WI38 (cell line): ENCODE measurements around the gene NUTM2A.
"Not testable (repeated sequence)": the region's sequence is repeated elsewhere in the genome, so short reads cannot be mapped to it uniquely, and the experiment has no call there.

Experiments used
- H3K4me3 ChIP-seq: 2 replicates; pipeline ENCODE4 v1.5.1; 2011; ENCODE audit warnings: low read depth, mild to moderate bottlenecking, control low read depth, low read length

NUTM2A gene

GRCh38 chr10:87225148-87225547 lies at the start of gene NUTM2A:
NUTM2A (plus strand) TSS chr10:87225448; CDS start chr10:87225831, 383 bp downstream.
- not testable (repeated sequence) for H3K4me3 ChIP-seq

- not testable (repeated sequence) for H3K4me3 ChIP-seq
Observed at GRCh38 chr10:87177587-87177986, 47.7 kb upstream of the NUTM2A start.

DNA sequence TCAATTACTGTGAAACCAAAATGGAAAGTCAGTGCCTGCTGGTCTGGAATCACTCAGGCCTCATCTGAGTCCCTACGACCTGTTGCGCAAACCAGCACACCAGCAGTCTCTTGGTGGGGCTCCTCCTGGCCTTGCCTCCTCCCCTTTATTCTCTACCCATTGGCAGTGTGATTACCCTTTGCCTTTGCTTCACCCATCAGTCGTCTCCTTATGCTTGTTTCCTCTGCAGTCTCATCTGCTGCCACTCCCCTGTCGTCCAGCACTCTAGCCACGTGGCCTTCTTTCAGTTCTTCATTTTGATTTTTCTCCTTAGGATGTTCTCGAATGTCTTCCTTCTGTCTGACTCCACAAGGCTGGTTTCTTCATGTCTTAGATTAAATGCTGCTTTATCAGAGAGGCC lies 40.8 kb upstream of the NUTM2A start:
- H3K4me3 ChIP-seq: not testable (repeated sequence)

DNA sequence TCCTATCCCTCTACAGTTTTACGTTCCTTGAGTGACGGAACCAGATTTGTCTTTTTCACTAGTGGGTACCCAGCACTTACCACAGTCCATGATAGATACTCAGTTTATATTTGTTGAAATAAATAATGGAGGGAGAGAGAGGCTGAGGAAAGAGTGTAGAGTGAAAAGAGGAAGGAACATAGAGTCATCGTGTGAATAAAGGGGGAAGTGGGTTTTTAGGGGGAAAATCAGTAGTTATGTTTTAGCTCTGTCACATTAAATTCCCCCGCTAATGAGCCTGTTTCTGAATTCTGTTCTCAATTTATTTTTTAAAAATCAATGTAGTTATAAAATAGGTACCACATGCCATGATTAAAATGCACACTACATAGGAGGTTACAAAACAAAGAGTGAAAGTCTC lies 39.2 kb upstream of the NUTM2A start:
- H3K4me3 ChIP-seq: not testable (repeated sequence)

GRCh38 chr10:87187573-87187972 lies 37.7 kb upstream of the NUTM2A start:
- H3K4me3 ChIP-seq: not testable (repeated sequence)

- H3K4me3 ChIP-seq: not testable (repeated sequence)
Observed at GRCh38 chr10:87191841-87192240, 33.4 kb upstream of the NUTM2A start.

DNA sequence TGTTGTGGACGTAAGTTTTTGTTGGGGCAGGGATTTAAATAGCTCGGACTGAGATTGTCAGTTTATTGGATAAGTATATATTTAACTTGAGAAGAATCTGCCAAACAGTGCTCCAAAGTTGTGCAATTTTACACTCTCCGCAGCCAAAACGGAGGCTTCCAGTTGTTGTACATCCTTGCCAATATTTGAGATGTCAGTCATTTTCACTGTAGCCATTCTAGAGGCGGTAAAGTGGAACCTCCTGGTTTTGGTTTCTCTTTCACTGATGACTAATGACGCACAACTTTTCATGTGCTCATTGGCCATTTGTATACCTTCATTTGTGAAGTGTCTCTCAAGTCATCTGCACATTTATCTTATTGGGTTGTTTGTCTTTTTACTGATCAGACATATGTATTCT lies 24.3 kb upstream of the NUTM2A start:
- H3K4me3 ChIP-seq: not testable (repeated sequence)

- H3K4me3 ChIP-seq: not testable (repeated sequence)
Observed at GRCh38 chr10:87204801-87205200, 20.4 kb upstream of the NUTM2A start.

- not testable (repeated sequence) for H3K4me3 ChIP-seq
Observed at GRCh38 chr10:87206922-87207321, 18.3 kb upstream of the NUTM2A start.

GRCh38 chr10:87210309-87210708 lies 14.9 kb upstream of the NUTM2A start:
- H3K4me3 ChIP-seq: not testable (repeated sequence)

DNA sequence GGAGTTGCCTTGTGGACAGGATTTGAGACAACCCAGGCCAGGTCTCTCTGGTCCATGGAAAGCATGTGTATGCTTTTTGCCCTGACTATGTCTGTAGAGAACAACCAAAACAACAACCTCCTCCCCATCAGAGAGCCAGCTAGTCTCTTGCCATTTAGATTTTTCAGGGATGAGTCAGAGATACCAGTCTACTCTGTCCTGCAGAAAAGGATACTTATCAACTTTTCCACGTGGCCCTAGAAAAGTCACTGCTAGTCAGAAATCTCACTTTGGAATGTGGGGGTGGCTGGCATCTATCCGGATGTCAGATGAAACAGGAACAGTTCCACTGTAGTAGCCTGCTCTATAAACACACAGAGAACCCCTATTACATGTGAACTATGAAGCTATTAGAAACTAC lies 13.4 kb upstream of the NUTM2A start:
- H3K4me3 ChIP-seq: not testable (repeated sequence)

DNA sequence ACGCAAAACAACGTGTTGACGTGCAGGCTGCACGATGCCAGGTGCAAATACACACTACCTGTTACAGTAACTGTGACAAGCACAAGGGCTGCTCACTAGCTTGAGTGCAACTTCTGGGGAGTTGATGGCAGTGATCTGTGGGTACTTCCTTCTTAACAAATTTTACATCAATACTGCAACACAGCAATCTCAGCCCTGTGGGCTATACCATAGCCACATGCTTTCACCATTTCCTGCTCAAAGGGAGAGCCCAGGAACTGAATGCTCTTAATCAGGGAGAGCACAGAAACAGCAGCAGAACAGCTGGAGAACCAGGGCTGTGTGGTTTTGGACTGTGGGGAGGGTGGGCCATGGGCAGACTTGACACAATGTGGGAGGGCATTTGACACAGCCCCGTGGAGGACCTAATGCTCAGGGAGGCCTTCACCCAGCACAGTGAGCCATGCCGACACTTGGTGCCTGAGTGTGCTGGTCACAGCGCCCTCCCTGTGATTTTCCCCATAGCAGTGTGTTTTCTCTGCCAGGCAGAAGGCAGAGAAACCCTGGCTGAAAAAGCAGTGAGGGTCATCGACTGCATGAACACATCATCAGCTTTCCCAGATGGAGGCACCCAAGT lies 12.0 kb upstream of the NUTM2A start:
- not testable (repeated sequence) for H3K4me3 ChIP-seq

DNA sequence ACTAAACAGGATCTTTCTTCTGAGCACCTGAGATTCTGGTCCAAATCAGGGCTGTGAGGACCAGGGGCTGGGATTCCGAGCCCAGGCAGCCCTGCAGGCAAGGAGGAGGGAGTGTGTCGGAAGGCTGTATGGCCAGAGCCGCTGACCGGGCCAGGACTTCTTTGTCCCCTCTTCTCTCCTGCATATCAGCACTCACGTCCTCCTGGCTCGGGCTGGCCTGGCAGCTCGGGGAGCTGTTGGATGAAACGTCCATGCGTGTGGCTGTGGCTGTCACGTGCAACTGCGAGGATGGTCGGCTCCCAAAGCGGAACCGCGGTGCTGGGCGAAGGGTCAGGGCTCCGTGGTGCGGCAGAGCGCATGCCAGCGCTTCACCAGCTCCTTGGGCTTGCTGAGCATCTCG lies 11.4 kb upstream of the NUTM2A start:
- not testable (repeated sequence) for H3K4me3 ChIP-seq

GRCh38 chr10:87216120-87216519 lies 9.1 kb upstream of the NUTM2A start:
- not testable (repeated sequence) for H3K4me3 ChIP-seq

DNA sequence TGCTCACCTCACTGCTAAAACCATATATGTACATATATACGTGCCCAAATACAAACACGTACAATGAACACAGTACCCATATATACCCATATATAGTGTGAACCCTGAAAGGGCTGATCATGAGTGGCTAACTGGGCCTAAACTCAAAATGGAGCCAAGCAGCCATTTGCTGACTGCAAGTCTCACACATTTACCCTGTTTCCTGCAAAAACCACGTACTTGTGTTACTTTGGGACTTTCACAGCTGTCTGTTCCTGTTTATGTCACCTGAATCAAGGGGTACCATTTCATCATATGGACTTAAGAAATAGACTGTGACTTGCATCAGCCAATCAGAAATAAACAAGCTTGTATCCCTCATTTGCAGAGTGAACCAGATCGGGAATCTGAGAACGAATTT lies 5.9 kb upstream of the NUTM2A start:
- not testable (repeated sequence) for H3K4me3 ChIP-seq

GRCh38 chr10:87222789-87223188 lies 2.5 kb upstream of the NUTM2A start:
- not testable (repeated sequence) for H3K4me3 ChIP-seq

- not testable (repeated sequence) for H3K4me3 ChIP-seq
Observed at GRCh38 chr10:87228247-87228646, 3.0 kb downstream of the NUTM2A start.

DNA sequence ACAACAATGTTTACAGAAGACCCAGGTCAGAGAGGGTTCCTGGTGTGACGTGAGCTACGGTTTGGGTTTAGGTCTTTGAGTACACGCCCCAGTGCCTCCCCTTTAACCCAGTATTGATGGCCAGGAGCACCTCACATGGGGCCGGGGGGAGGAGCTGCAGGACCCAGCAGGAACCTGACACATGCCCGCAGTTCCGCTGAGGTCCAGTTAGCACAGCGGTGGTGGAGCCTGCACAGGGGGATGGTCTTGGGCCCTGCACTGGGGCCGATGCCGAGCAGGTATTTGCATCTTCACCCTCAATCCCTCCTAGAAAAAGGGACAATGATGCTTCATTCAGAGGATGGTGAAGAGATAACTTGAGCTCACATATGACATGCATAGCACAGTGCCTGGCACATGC lies 4.0 kb downstream of the NUTM2A start:
- H3K4me3 ChIP-seq: not testable (repeated sequence)

- not testable (repeated sequence) for H3K4me3 ChIP-seq
Observed at GRCh38 chr10:87234854-87235253, 9.6 kb downstream of the NUTM2A start.

- H3K4me3 ChIP-seq: not testable (repeated sequence)
Observed at GRCh38 chr10:87237244-87237643, 12.0 kb downstream of the NUTM2A start.

- H3K4me3 ChIP-seq: not testable (repeated sequence)
Observed at GRCh38 chr10:87239346-87239808, 14.1 kb downstream of the NUTM2A start.

- not testable (repeated sequence) for H3K4me3 ChIP-seq
Observed at GRCh38 chr10:87242192-87242591, 16.9 kb downstream of the NUTM2A start.

DNA sequence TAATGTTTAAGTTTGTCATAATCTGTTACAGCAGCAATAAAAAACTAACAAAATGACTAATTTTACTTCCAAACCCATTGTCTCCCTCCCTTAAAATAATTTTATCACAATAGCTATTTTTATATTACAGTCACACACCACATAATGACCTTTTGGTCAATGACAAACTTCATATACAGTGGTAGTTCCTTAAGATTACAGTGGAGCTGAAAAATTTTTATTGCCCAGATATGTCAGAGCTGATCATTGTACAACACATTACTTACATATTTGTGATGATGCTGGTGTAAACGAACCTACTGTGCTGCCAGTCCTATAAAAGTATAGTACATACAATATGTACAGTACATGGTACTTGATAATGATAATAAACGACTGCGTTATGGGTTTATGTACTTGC lies 22.1 kb downstream of the NUTM2A start:
- H3K4me3 ChIP-seq: not testable (repeated sequence)
